Left ventricle myocardium inferior (tissue), 1 donor: ENCODE measurements around the gene ATG7. TPM values are rescaled to one million over a fixed set of nuclear protein-coding genes. Genes with fewer than 3 reads are reported as not detected.

Source experiments
- DNase-seq: peaks from one replicate; pipeline ENCODE4 v3.0.0-alpha.2; 2020
- H3K27ac ChIP-seq: fragments of 200-600 bp; replicated peaks from 2 replicates; pipeline ENCODE4 v1.8.0; 2021
- H3K27me3 ChIP-seq: fragments of 200-600 bp; 2 replicates; pipeline ENCODE4 v1.8.0; 2021; ENCODE audit warnings: low read depth
- H3K36me3 ChIP-seq: fragments of 200-600 bp; 2 replicates; pipeline ENCODE4 v1.8.0; 2021
- H3K4me1 ChIP-seq: fragments of 200-600 bp; 2 replicates; pipeline ENCODE4 v1.8.0; 2021
- H3K4me3 ChIP-seq: fragments of 200-600 bp; 2 replicates; pipeline ENCODE4 v1.8.0; 2021; ENCODE audit warnings: mild to moderate bottlenecking, moderate library complexity
- H3K9me3 ChIP-seq: fragments of 200-600 bp; replicated peaks from 2 replicates; pipeline ENCODE4 v1.8.0; 2021
- CTCF ChIP-seq: fragments of 200-600 bp; IDR thresholded peaks from 2 replicates; pipeline ENCODE4 v1.8.0; 2021; ENCODE audit warnings: antibody characterized with exemption, mild to moderate bottlenecking, borderline replicate concordance
- intact Hi-C: fragments of 100-400 bp; cut with micrococcal nuclease; formaldehyde crosslinking; loops from one replicate; pipeline ENCODE4 v1.11.0; 2022
- total RNA-seq: library from RNA; stranded (reverse); fragmentation: NEBNext Ultra II Directional; extraction: Animal tissue kit (Norgen Biotek cat#: 25700); gene quantifications from one replicate; pipeline ENCODE4 v1.2.1, GENCODE V29; 2021
- donor health status: DM: no; HTN: yes; CAD: no; lungs with severe emphysema.

The ATG7 gene
- total RNA-seq, 1 donor from 2014 or later = 15.7 TPM

- Histone ChIP-seq H3K27me3 (no peaks in the 10 kb centered on the region), H3K27ac (no peak overlapping the region), H3K4me3 (no peak overlapping the region), H3K4me1 (no peaks in the 10 kb centered on the region), H3K9me3 (no peaks in the 10 kb centered on the region), H3K36me3 (peaks cover 57% of the 10 kb centered on the region)
- intact Hi-C loops = no loop called here
- DNase-seq = no peak
- no peak for TF ChIP-seq CTCF
Observed at GRCh38 chr3:11322931-11323330, 50.7 kb downstream of the ATG7 start.

GRCh38 chr3:11323813-11324212 lies 51.6 kb downstream of the ATG7 start:
- no peak for DNase-seq
- Histone ChIP-seq H3K27me3 (no peaks in the 10 kb centered on the region), H3K9me3 (no peaks in the 10 kb centered on the region), H3K4me1 (no peaks in the 10 kb centered on the region), H3K36me3 (peaks cover 50% of the 10 kb centered on the region), H3K27ac (no peak overlapping the region), H3K4me3 (no peak overlapping the region)
- TF ChIP-seq CTCF = no peak
- intact Hi-C loops = no loop called here

DNA sequence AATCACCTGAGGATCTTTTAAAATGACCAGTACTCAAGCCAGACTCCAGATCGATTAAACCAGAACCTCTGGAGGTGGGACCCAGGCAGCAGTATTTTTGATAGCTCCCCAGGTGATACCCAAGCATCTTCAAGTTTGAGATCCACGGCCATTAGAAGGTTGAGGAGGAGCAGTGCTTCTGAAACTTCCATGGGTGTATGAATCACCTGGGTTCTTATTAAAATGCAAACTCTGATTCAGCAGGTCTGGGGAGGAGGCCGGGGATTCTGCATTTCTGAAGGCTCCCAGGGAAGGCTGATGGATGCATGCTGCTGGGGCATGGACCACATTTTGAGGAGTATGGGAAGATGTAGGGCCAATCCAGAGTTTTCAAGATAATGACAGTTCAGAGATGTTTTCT lies 55.4 kb downstream of the ATG7 start:
- Histone ChIP-seq H3K27ac (no peak overlapping the region), H3K36me3 (peaks cover 31% of the 10 kb centered on the region), H3K27me3 (no peaks in the 10 kb centered on the region), H3K4me3 (no peak overlapping the region), H3K4me1 (no peaks in the 10 kb centered on the region), H3K9me3 (no peaks in the 10 kb centered on the region)
- DNase-seq = no peak
- intact Hi-C loops = no loop called here
- no peak for TF ChIP-seq CTCF

DNA sequence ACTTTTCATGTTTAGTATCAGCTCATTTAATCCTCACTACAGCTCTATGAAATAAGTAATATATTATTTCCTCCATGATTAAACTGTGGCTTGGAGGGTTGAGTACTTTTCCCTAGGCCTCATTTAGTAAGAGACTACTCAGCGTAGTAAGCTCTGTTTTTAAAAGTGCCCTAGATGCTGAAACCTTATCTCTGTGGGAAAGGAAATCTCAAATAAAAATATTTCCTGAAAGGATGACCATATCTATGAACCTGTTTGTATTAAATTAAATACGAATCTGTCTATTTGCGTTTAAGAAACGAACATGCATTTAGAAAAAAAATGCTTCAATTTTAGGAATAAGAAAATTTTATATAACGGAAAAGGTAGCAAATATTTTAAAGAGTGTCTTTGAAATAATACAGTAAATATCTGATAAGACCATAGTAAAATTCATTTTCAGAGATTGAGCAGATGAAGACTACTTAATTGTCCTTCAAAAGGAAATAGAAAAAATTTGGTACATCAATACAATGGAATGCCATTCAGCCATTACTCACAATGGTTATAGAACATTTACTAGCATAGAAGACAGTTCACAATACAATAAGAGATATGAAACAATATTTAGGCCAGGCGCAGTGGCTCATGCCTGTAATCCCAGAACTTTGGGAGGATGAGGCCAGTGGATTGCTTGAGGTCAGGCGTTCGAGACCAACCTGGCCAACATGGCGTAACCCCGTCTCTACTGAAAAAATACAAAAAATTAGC lies 56.2 kb downstream of the ATG7 start:
- H3K27ac ChIP-seq = no peak overlapping the region
- H3K4me1 ChIP-seq = no peaks in the 10 kb centered on the region
- H3K27me3 ChIP-seq = no peaks in the 10 kb centered on the region
- H3K9me3 ChIP-seq = no peaks in the 10 kb centered on the region
- TF ChIP-seq CTCF = no peak
- peaks cover 23% of the 10 kb centered on the region for H3K36me3 ChIP-seq
- intact Hi-C loops = no loop called here
- H3K4me3 ChIP-seq = no peak overlapping the region
- DNase-seq = no peak

DNA sequence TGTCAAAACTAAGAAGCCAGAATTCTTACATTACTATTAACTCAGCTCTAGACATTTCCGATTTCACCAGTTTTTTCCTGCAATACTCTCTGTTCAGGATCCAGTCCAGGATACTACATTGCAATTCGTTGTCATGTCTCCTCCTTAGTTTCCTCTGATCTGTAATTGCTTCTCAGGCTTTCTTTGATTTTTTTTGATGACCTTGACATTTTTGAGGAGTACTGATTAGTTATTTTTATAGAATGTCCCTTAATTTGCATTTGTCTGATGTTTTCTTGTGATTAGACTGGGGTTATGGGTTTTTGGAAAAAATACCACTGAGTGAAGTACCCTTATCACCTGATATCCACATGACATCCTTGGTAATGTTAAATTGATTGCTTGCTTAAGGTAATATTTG lies 57.6 kb downstream of the ATG7 start:
- Histone ChIP-seq H3K4me3 (no peak overlapping the region), H3K9me3 (no peaks in the 10 kb centered on the region), H3K27ac (no peak overlapping the region), H3K4me1 (no peaks in the 10 kb centered on the region), H3K36me3 (peaks cover 23% of the 10 kb centered on the region), H3K27me3 (no peaks in the 10 kb centered on the region)
- intact Hi-C loops = loop anchor here (10.0 kb wide), 1 partner anchor 95 kb away; no protein-coding TSS in a partner anchor
- TF ChIP-seq CTCF = no peak
- DNase-seq = no peak
